AG09319 (cell line): ENCODE results near the gene RGS2.

ENCODE experiments used
- DNase-seq: peaks from one replicate; pipeline ENCODE4 v3.0.0-alpha.2; 2010; ENCODE audit warnings: low read depth; ENCODE audit errors: extremely low read depth
- CTCF ChIP-seq: IDR thresholded peaks from 2 replicates; pipeline ENCODE4 v1.5.1; 2011; ENCODE audit warnings: low read depth, mild to moderate bottlenecking, inconsistent platforms, low read length, moderate library complexity

The RGS2 gene

GRCh38 chr1:192808518-192809306, at the start of gene RGS2:
Gene RGS2, plus strand, starts transcription at chr1:192809039. Its CDS starts 33 bp downstream, at chr1:192809072.
- TF ChIP-seq CTCF: no peak; the same call in none of the 2 replicates
- DNase-seq: peak; percentile 88

GRCh38 chr1:192759104-192759503, 49.7 kb upstream of the RGS2 start:
- no peak for DNase-seq
- no peak for TF ChIP-seq CTCF

- TF ChIP-seq CTCF: no peak
Observed at GRCh38 chr1:192762265-192762664, 46.6 kb upstream of the RGS2 start.

GRCh38 chr1:192763243-192763642, 45.6 kb upstream of the RGS2 start:
- DNase-seq: no peak
- TF ChIP-seq CTCF: no peak

More at GRCh38 chr1:192762265-192762664, 46.6 kb upstream of the RGS2 start:
- no peak for DNase-seq

- DNase-seq: peak; percentile 65
- TF ChIP-seq CTCF: no peak
Observed at GRCh38 chr1:192763756-192764155, 45.1 kb upstream of the RGS2 start.

GRCh38 chr1:192764675-192765074, 44.2 kb upstream of the RGS2 start:
- TF ChIP-seq CTCF: no peak
- DNase-seq: no peak

GRCh38 chr1:192766009-192766625, 42.7 kb upstream of the RGS2 start:
- DNase-seq: no peak
- no peak for TF ChIP-seq CTCF
